ENCODE measurements around the gene UCHL3. TPM values are rescaled to one million over a fixed set of nuclear protein-coding genes. Genes with fewer than 3 reads are reported as not detected.

Gene UCHL3
- 41.3 and 48.9 TPM in 2 replicates for total RNA-seq

DNA sequence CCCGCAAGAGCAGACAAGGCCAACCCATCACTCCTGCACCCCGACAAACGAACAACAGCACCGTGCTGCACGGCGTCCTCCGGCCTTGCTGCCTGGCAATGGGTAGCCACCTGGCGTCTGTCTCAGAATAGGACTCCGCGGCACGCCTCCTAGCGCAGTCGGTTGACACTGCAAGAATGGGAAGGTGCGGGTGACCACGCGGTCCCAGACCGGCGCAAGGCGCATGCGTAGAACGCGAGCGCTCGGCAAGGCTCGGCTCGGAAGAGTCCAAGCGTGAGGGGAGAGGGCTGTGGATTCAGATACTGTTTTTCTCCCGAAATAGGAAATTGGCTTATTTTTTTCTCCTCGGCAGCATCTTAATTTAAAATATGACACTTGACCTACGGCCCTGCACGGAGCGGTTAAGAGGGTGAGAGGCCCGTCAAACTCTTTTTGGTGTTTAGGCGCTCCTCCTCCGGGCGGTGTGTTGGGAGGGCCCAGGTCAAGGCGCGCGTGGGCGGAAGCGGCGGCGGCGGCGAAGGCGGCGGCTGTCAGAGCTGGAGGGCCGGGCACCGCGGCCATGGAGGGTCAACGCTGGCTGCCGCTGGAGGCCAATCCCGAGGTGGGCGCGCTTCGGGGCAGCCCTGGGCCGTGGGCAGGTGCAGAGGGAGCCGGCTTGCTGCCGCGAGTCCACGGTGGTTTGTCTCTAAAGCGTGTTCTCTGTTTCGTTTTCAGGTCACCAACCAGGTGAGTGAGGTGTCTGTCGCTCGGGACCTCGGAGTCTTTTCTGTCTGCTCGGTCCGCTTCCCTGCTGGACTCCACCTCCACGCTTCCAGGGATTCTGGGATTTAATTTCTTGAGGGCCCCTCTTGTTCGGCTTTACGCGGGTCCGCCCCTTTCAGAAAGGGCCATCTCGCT is at the start of gene UCHL3:
Gene UCHL3 (plus strand): TSS at position 530 of the 897 bp plus-strand sequence. CDS start 30 bp downstream, at position 560.

DNA sequence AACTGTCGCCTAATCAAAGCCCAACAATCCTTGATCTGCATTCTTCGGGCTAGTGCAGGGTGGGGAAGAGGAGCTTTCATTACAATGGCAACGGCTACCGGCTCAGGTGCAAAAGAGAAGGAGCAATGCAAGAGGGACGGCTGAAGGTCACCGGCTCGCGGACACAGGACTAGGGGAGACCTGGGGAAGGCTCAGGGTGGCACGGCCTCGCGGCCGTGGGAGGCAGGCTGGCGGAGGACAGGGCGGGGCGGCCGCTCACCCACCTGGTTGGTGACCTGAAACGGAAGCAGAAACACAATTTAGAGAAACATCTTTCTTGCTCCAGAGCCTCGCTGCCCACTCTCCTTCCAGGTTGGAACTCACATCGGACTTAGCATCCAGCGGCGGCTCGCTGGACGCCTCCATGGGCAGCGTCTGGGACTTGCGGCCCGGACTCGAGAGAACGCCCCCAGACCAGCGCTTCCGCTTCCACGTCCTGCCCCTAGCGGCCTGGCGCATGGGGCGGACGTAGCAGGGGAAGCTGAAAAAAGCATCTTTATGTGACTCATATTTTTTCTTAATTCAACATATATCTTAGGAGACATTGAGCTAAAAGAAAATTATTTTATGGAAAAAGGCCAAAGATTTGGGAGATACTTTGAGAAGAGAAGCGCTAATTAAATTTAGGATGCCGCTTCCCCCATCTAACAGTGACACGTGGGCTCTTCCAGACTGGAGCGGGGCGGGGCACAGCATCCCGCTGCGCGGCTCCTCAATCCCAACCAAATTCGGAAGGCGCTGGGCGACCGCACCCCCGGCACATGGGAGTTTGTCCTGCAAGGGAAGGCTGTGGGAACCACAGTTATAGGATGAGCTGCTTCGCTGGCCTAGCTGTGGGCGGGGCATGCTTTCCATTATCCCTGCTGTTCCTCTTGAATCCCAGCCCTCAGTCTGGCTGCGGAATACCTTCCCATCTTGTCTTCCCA is 11.9 kb upstream of the UCHL3 start, which contains the start of gene COMMD6:
Gene COMMD6 (minus strand): TSS at position 441 of the 965 bp plus-strand sequence. CDS start 36 bp downstream, at position 405.

DNA sequence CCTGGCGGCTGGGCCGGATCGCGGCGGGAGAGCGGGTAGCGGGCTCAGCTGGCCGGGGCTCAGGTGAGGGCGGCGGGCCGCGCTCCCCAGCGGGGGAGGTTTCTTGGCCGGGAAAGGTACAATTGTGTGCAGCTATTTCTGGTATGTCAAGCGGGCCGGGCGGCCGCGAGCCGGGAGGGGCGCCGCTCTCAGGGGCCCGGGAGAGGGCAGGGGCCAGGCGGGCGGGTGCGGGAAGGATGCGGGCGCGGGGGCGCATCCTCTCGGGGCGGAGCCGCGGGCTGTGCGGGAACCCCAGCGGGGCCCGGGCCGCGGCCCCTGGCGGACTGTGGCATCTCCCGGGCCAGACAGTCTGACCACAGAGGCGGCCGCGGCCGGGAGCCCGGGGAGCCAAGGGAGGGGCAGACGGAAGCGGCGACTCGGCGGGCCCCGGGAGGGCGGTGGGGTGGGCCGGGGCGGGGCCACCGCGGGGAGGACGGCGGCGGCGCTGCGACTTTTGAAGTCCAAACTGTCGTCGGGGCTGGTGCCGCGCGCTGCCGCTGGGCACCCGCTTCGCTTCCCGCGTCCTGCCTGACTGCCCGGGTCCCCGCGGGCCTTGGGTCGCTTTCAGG is 86.3 kb downstream of the UCHL3 start, which contains the start of gene LMO7:
Gene LMO7 (plus strand): TSS at position 503 of the 608 bp plus-strand sequence. CDS start 328 bp downstream, outside the sequence.

Other genes starting within 250 kb of the UCHL3 start
- 20.9 and 24.4 TPM in 2 replicates for gene TBC1D4, start 67.6 kb upstream of the UCHL3 start, total RNA-seq
- 41.9 and 49.8 TPM in 2 replicates for gene COMMD6, start 11.9 kb upstream of the UCHL3 start, total RNA-seq
- gene LMO7, start 86.5 kb downstream of the UCHL3 start, total RNA-seq = 641 and 978 TPM in 2 replicates